ENCODE results near the gene TRIM10.
"Not testable (repeated sequence)": the region's sequence is repeated elsewhere in the genome, so short reads cannot be mapped to it uniquely, and the experiment has no call there.

TRIM10 gene

DNA sequence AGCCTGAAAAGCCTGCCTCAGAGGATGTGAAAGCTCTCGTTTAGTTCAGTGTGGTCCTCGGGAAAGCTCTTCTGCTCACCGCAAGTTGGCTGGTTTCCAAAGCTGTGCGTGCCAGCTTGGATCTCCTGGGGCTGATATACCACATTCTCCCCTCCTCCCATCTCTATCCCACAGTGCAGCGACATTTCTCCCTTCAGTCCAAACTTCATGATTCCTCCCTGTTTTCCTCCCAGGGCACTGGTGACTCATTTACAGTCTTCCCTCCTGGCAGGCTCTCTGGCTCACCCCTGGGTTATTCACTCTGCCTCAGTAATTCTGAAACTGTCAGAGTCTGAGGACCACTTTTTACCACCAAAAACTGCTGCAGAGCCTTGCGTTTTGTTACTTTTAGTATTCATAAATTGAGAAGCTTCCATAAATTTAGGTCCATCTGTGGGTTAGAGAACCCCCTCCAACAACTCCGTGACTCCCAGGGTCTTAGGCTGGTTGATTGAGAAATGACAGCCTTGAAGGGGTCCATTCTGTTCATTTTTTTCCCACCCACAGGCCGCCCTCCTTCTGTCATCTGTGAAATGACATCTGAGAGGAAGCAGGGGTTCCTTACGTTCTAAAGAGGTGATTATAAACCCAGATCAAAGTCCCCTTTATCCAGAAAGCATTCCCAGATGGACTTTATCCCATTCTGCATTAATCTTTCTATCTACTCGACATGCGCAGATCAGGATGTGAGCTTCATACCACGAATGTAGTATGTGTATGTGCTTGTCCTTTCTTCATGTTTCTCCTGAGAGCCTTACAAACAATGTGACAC, 6.1 kb downstream of the TRIM10 start:
- DNase-seq (ENCODE audit: low read depth in 2 of 2, low spot score in 1 of 2) = no peak

DNA sequence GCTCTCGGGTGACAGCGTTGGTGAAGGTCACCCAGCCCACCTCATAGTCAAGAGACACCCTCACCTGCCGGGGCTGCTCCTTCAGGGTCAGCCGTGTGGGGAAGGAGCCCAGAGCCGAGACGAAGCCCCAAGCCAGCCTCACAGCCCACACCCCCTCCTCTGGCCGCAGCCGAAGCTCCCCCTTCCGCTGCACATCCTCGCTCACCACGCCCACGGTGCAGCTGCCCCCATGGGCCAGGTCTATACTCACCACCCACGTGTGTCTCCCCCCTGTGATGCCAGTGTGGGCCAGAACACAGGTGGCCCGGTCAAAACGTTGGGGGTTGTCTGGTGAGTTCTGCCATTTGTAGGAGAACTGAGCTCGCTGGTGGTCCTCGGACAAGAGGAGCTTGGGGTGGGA, 7.0 kb downstream of the TRIM10 start:
- no peak for DNase-seq (ENCODE audit: low read depth in 2 of 2, low spot score in 1 of 2)

DNA sequence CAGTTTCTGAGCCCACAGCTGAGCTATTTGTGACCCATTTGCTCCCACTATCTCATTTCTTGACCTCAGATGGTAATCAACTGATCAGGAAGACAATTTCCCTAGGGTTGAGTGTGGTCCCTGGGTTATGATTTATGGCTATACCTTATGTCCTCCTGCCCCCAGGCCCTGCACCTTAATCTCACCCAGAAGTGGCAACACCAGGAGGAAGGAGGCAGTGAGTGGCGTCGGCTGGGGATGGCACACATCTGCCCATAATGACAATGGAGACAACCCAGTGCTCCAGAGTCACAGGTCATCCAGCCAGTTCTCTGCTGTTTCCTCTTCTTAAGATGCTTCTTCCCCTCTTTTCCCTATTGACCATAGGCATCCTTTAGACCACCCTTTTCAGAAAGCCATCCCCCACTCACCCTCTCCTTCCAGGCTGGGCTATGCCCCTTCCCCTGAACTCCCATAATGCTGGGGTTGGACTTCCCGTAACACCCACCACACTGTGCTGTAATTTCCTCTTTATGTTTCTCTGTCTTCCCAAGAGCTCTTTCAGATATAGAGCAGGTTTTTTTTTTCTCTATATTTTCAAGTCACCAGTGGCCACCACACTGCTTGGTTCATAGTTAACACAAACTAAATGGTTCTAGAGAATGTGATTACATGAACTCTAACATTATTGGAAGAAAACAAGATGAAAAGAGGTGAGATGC, 8.0 kb downstream of the TRIM10 start:
- DNase-seq (ENCODE audit: low read depth in 2 of 2, low spot score in 1 of 2) = no peak

DNA sequence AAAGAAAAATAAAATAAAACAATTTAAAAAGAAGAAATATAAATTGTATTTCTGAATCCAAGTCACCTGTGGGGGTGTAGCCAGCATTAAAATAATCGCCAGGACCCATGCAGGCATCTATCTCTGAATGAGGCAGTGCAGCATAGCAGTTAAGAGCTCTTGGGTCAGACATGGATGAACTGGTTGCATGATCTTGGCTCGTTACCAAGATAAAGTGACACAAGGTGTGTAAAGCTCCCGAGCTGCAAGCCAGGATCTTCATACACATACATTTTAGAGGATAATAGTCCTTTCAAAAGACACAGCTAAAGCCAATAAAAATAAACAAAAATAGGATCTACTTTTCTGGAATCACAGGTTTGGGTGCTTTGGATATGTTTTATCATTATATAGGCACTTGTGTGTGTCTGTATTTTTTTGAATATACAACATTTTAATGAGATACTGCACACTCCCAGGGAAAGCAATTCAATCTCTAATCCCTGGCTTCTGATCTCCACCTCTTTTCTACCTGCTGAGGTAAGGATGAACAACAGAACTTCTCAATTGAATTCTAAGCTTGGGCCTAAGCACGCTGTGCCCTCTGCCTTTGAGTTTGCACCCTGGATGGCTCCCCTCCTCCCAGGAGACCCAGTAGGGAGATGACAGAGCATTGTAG, 8.9 kb downstream of the TRIM10 start:
- no peak for DNase-seq (ENCODE audit: low read depth in 2 of 2, low spot score in 1 of 2)

DNA sequence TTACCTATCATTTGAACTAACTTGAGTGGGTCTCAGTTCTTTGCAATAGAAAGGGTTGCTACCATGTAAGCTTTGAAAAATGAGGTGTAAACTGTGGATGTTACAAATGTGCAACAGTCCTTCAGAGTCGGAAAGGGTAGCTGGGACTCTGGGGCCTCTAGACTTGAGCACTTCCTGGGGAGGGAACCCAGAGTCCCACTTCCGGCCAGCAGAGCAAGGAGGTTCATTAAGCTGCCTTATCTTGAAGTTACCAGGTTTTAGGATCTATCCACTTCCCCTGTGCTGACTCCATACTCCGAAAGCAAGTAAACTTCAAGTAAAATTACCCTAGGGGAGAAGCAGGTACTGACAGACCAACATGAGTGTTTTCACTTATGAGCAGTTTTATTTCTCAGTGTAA, 9.4 kb downstream of the TRIM10 start:
- DNase-seq (ENCODE audit: low read depth in 2 of 2, low spot score in 1 of 2) = no peak

DNA sequence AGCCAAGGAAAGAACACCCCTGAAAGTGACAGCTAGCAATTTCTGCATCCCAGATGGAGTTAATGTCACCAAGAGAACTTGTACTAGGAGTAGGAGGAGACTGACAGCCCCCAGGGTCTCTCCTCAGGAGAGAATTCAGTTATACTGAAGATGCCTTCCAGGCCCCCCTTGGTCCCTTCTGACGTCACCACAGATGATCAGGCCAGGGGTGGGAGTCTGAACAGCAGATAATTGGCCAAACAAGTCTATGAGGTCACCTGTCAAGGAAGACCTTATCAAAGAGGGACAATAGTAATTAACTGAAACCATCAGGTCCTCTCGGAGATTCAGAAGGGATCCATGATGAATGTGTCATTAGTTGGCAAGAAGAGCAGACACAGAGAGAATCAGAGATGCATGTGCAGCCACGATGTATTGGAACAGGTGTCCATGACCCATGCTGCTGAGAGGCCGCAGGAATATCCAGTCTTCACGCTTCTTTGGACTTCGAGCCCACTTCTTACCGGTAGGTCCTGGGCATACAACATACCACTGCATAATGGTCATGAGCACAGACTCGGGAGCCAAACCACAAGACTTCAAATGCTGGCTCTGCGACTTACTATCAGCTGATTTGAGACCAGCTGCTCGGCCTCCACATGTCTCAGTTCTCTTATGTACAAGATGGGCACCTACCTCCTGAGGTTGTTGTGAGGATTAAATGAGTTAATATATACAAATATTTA, 10.2 kb downstream of the TRIM10 start:
- no peak for DNase-seq (ENCODE audit: low read depth in 2 of 2, low spot score in 1 of 2)

DNA sequence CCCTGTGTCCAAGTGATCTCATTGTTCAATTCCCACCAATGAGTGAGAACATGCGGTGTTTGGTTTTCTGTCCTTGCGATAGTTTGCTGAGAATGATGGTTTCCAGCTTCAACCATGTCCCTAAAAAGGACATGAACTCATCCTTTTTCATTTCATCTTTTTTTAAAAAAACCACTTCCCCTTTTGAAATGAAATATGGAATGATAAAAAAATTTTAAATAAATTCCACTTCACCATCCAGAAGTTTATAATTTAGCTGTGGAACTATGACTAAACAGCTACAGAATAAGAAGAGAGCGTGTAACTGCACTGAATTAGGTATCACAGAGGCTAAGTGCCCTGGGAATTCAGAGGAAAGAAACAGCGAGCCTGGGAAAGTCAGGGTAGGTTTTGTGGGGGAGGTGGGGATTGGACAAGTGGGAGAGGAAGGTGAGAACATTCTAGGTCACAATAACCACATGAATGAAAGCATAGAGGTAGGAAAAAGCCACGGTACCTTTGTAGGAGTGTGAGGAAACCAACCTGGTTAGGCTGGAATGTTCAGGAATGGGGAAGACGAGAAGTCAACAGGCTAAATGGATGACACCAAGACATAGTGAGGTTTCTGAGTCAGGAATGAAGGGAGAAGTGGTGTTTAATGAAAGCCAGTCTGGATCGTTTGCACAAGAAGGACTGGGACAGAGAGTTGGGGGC, 11.0 kb downstream of the TRIM10 start:
- no peak for DNase-seq (ENCODE audit: low read depth in 2 of 2, low spot score in 1 of 2)

DNA sequence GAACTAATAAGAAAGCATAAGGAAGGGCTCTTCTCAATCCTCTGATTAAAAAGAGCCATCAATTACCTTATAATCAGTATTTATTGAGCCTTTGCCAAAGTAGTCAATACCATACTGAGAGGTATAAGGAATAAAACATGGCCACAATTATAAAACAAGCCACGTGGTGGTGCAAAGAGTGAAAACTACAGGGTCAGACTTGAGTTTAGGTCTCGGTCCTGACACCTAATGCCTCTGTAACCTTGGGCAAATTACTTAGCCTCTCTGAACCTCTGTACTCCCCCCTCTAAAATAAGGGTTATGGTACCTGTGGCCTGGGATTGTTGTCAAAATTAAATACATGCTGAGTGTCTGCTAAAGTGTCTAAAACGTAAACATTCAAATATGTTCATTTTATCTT, 11.8 kb downstream of the TRIM10 start:
- no peak for DNase-seq (ENCODE audit: low read depth in 2 of 2, low spot score in 1 of 2)

DNA sequence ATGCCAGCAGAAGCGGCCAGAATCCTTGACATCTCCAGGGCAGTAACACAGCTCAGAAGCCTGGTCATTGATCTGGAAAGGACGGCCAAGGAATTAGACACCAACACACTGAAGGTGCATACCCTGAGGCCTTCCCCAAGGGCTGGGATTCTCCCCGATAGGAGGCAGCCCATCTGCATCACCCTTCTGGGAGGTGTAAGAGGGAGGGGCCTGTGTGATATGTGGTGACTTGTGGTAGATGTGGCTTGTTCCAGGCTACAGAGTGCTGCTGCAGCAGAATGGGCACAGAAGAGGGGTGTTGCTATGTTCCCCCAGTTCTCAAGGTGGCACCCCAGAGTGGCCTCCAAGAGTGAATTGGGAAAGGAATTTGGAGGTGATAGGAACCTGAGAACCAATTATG, 13.9 kb downstream of the TRIM10 start:
- no peak for DNase-seq (ENCODE audit: low read depth in 2 of 2, low spot score in 1 of 2)

DNA sequence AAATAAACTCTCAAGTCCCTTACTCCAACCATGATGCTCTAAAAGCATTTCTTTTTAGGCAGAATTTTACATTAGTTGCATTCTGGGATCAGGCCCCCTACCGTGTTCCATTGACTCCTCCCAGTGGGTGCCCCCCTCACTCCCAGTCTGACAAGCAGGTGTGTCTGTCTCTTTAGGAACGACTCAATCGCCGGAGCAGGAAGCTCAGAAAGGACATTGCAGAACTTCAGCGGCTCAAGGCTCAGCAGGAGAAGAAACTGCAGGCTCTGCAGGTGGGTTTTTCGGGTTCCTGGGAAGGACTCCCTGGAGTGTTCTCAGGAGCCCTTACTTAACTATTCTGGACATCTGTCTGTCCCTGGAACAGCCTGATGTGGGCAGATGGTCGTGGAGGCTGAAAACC, 15.2 kb downstream of the TRIM10 start:
- DNase-seq (ENCODE audit: low read depth in 2 of 2, low spot score in 1 of 2) = no peak

DNA sequence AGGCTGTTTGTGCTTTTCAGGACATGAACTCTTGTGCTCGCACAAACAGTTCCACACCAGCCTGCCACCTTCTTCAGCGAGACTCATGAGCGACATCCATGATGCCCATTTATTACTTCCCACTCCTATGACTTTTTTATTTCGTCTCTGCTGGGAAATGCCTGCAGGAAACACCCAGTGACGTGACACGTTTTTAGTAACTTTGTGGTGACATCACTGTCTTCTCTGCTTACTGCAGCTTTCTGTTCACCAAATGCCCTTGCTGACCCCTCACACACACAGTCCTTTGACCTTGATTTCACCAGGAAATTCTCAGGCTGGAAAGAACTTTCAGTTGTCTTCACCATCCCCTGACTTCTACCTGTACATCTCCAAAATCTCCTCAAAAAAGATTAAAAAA, 16.2 kb downstream of the TRIM10 start:
- no peak for DNase-seq (ENCODE audit: low read depth in 2 of 2, low spot score in 1 of 2)

DNA sequence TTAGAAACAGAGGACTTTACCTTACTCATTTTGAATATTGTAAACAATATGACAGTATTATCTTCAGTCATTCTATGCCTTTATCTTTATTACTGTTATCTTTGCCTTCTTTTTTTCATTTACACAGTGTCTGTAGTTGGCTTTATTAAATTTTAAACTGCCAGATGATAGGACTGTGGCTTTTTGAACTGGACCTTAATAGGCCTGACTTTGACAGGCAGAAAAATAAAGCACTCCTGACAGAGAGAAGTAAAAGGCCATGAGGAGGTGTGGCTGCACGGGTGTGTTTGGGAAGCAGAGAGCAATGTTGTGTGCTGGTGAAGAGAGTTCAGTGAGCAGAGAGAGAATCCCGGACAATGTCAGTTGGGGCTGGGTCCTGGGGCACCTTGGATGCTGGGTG, 17.2 kb downstream of the TRIM10 start:
- DNase-seq (ENCODE audit: low read depth in 2 of 2, low spot score in 1 of 2) = no peak

DNA sequence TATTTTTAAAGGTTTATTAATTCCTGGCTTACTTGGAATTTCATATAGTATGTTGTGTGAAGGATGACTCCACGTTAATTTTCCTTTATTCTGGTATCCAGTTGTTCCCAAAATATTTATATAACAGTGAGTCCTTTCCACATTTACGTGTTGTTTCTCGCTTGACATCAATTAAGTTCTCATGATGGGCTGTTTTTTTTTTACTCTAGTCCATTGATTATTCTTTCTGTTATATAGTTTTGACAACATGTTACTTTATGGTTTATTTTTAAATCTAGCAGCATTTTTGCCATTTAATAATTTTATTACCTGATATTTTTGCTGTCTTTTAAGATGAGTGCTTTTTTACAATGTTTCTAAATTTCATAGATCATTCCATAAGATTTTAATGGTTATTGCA, 18.3 kb downstream of the TRIM10 start:
- DNase-seq (ENCODE audit: low read depth in 2 of 2, low spot score in 1 of 2) = no peak

DNA sequence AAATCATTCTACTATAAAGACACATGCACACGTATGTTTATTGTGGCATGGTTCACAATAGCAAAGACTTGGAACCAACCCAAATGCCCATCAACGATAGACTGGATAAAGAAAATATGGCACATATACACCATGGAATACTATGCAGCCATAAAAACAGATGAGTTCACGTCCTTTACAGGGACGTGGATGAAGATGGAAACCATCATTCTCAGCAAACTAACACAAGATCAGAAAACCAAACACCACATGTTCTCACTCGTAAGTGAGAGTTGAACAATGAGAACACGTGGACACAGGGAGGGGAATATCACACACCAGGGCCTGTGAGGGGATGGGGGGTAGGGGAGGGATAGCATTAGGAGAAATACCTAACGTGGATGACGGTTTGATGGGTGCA, 20.8 kb downstream of the TRIM10 start:
- not testable (repeated sequence) for DNase-seq (ENCODE audit: low read depth in 2 of 2, low spot score in 1 of 2)

DNA sequence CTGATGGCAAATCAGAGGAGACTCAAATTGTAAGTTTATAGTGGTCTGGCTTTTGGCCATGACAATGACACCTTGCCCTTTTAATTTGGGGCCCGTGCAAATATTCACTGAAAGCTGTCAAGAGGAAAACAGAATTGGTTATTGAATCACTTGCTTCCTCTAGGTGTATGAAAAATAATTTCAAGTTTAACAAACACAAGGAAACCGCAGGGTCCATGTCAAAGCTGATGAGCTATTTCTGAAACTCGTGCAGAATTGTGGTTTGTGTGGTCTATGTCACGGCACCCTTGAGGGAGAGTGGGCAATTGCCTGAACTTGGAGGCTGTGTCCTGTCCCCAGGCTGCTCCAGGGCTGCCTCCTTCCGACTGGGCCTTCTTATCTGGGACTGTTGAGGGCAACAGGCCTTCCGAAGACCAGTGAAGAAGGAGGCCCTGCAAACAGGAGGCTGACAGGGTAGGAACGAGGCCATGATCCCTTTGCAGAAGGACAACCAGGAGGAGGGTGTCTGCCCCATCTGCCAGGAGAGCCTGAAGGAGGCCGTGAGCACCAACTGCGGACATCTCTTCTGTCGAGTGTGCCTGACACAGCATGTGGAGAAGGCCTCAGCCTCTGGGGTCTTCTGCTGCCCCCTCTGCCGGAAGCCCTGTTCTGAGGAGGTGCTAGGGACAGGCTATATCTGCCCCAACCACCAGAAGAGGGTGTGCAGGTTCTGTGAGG, 24.3 kb downstream of the TRIM10 start:
- no peak for DNase-seq (ENCODE audit: low read depth in 2 of 2, low spot score in 1 of 2)

DNA sequence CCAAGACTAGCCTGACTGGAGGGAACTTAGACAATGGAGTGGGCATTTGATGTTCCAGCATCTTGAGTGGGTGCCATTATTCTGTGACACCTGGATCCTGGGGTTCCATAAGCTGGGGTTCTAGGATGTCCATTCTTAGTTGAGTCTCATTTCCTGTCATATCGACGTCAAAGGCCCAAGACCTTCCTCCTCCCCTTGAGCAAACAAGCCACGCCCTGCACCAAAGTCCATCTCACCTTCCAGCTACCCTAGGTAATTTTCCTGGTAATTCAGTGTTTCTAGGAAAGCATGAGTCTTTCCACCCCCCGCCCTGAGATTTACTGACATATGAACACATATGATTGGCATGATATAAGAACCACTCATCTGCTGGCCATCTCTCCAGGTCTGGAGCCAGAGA, 25.3 kb downstream of the TRIM10 start, which contains the start of gene TRIM40:
Gene TRIM40 (plus strand): TSS at position 384 of the 400 bp plus-strand sequence. CDS start 897 bp downstream, outside the sequence.
- no peak for DNase-seq (ENCODE audit: low read depth in 2 of 2, low spot score in 1 of 2)

DNA sequence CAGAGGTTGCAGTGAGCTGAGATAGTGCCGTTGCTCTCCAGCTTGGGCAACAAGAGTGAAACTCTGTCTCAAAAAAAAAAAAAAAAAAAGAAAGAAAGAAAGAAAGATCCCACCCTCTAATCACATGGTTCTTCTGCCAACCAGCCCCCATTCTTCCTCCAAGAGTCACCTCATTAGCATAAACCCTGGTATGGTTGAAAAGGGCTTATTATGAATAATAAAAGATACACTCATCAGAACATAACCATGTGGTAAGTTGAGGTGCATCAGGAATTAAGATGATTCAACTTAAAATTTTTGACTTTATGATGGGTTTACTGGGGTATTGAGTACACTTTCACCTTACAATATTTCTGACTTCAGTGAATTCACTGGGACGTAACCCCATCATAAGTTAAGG, 25.9 kb downstream of the TRIM10 start:
- no peak for DNase-seq (ENCODE audit: low read depth in 2 of 2, low spot score in 1 of 2)

DNA sequence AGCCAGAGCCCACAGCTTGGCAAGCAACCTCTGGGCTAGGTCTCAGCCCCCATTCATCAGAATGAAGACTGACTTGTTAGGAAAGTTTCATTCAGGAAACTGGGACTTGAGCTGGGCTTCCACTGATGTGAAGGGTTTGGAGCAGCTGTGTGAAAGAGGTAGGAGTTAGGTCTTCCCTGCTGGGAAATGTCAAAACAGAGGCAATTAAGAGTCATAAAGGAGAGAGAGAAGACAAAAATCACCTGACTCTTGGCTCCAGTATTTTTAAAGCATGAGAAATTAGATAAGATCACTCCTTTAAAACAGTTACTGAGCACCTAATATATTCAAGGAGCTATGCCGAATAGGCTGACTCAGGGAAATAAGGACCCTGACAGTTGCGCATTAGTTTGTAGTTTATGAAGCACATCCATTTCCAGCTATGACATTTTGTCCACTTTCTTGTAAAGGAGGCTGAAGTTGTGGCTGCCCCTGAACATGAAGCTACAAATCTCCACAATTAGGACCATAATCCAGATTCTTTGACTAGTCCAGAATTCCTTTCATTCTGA, 29.0 kb downstream of the TRIM10 start:
- no peak for DNase-seq (ENCODE audit: low read depth in 2 of 2, low spot score in 1 of 2)

DNA sequence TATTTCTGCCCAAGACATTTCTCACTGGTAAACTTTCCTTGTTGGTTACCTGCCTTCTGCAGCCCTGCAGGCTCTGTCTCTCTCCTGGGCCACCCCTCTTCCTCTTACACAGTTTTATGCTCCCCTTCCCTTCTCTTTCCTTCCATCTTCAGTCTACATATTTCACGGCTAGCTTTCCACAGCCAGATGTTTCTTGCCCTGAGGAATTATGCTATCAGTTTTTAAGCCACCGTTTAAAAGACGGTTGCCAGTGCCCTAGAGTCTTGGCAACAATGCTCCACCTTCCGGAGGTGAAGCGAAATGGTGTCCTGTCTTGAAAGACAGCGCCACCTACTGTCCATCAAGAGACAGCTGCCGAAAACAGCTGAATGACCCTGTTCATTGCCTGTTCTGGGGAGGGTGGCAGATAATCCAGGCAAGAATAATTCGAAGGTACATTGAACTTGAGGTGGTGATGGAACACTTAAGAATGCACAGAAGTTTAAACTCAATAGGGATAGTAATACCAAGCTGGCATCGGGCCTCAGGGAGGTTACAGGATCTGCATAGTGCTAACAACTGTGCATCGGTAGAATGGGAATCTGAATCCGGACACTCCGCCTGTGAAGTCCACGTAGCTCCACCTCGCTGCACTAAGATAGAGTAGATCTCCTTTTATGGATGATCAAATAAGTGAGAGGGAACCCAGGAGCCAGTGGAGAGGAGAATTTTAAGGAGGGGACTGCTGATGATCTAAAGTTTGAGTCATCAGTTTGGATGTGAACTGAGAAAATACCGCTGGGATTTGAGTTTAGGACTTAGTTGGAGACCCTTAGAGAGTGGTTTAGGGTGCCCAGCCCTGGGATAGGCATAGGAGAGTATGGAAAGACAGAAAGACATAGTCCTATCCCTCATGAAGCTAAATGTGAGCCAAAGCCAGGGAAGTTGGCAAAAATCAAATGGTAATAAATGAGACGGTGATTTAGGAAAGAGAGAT, 29.8 kb downstream of the TRIM10 start:
- DNase-seq (ENCODE audit: low read depth in 2 of 2, low spot score in 1 of 2) = peak; percentile 20 to 42
